HepG2 (cell line): ENCODE data around the gene TCF25. TPM values are rescaled to one million over a fixed set of nuclear protein-coding genes. Genes with fewer than 3 reads are reported as not detected.
"Not testable (repeated sequence)": the region's sequence is repeated elsewhere in the genome, so short reads cannot be mapped to it uniquely, and the experiment has no call there.

ENCODE experiments used
- ATAC-seq: fragments of 200-7000 bp; cut with Tn5 transposase; 3 replicates; pipeline ENCODE4 v1.9.1; 2020; ENCODE audit warnings: mild to moderate bottlenecking, moderate library complexity
- BruUV-seq: library from RNA; stranded (reverse); fragments of 400-500 nt; replicated peaks from 2 replicates; lab custom pipeline; 2021; lab: Mats Ljungman, UMichigan
- CTCF ChIA-PET: fragments of 300-600 bp; formaldehyde crosslinking; extraction: SDS; loops from one replicate; lab custom pipeline; 2021; ENCODE audit warnings: low total read pairs, inconsistent platforms, low intra/inter-chr PET ratio; lab: Yijun Ruan, JAX
- POLR2A ChIA-PET: fragments of 350-600 bp; sonication (Branson Sonifier 250); formaldehyde crosslinking; loops from one replicate; lab custom pipeline; 2020; ENCODE audit warnings: antibody characterized with exemption, inconsistent platforms; lab: Yijun Ruan, JAX
- DNase-seq: peaks from one replicate; pipeline ENCODE4 v3.0.0-alpha.2; 2015; ENCODE audit warnings: low spot score
- FAIRE-seq: peaks from 3 replicates; lab custom pipeline; 2011; peaks lifted over from hg19 to GRCh38; lab: Jason Lieb, UNC
- H2AFZ ChIP-seq: one replicate; pipeline ENCODE4 v1.6.1; 2011; ENCODE audit warnings: low read length, inconsistent platforms
- H3K27ac ChIP-seq: fragments of 300-600 bp; 3 replicates; pipeline ENCODE4 v1.8.0; 2011; ENCODE audit warnings: mixed run types, mild to moderate bottlenecking, mixed read lengths, low read length, inconsistent platforms; ENCODE audit not compliant: insufficient read depth; ENCODE audit errors: extremely low read length
- H3K27me3 ChIP-seq, 2 experiments: fragments of 200-600 bp in 1 of 2; 2 replicates in 1 of 2; 3 replicates in 1 of 2; pipeline versions ENCODE4 v1.6.0 to v1.8.0; 2011; ENCODE audit warnings: low read length in 2 of 2, mild to moderate bottlenecking in 2 of 2, moderate library complexity in 2 of 2, inconsistent platforms in 1 of 2; ENCODE audit not compliant: insufficient read depth in 2 of 2, control insufficient read depth in 1 of 2
- H3K36me3 ChIP-seq, 2 experiments: fragments of 200-600 bp in 1 of 2; replicated peaks in 1 of 2; 2 replicates in 1 of 2; 3 replicates in 1 of 2; pipeline versions ENCODE4 v1.5.1 to v1.8.0; 2011; ENCODE audit warnings: low read length in 2 of 2, inconsistent platforms in 1 of 2; ENCODE audit not compliant: insufficient read depth in 2 of 2, control insufficient read depth in 1 of 2
- H3K4me1 ChIP-seq: 2 replicates; pipeline ENCODE4 v1.5.1; 2012; ENCODE audit warnings: low read length, inconsistent platforms; ENCODE audit not compliant: insufficient read depth
- H3K4me2 ChIP-seq: 2 replicates; pipeline ENCODE4 v1.6.0; 2011; ENCODE audit warnings: low read depth, low read length, inconsistent platforms
- H3K4me3 ChIP-seq, 3 experiments: fragments of 200-600 bp in 1 of 3; sonication (generic), shearing (Covaris generic) in 1 of 3; replicated peaks in 1 of 3; 2 replicates each; pipeline ENCODE4 v1.5.1; 2011 to 2016; ENCODE audit warnings: low read length in 3 of 3, inconsistent platforms in 2 of 3, low read depth in 2 of 3, mild to moderate bottlenecking in 2 of 3, control low read depth in 1 of 3, mixed read lengths in 1 of 3; ENCODE audit not compliant: insufficient read depth in 1 of 3
- H3K79me2 ChIP-seq: one replicate; pipeline ENCODE4 v1.6.1; 2011; ENCODE audit warnings: low read length, inconsistent platforms; ENCODE audit not compliant: insufficient read depth
- H3K9ac ChIP-seq: 2 replicates; pipeline ENCODE4 v1.6.0; 2011; ENCODE audit warnings: mild to moderate bottlenecking, low read depth, low read length, inconsistent platforms; ENCODE audit not compliant: insufficient read depth
- H3K9me3 ChIP-seq: 2 replicates; pipeline ENCODE4 v1.5.1; 2012; ENCODE audit warnings: mild to moderate bottlenecking, low read length
- H4K20me1 ChIP-seq: 2 replicates; pipeline ENCODE4 v1.6.0; 2011; ENCODE audit warnings: inconsistent platforms, mild to moderate bottlenecking, low read length, moderate library complexity; ENCODE audit not compliant: insufficient read depth
- AGO2 ChIP-seq: fragments of 200-400 bp; formaldehyde crosslinking; optimal IDR thresholded peaks from 2 replicates; pipeline ENCODE3; 2017; ENCODE audit warnings: mild to moderate bottlenecking, low read depth, low read length, moderate library complexity
- NFE2L2 ChIP-seq: fragments of 150-350 bp; IDR thresholded peaks from 2 replicates; pipeline ENCODE4 v1.6.1; 2014; ENCODE audit warnings: low read length
- TSC22D2 ChIP-seq: sonication (generic); formaldehyde crosslinking; IDR thresholded peaks from 2 replicates; pipeline ENCODE4 v1.5.1; 2020; ENCODE audit warnings: missing genetic modification reagents, mild to moderate bottlenecking, borderline replicate concordance
- ZBTB43 ChIP-seq: sonication (generic); formaldehyde crosslinking; conservative IDR thresholded peaks from 2 replicates; pipeline ENCODE4 v1.4.0; 2020; ENCODE audit warnings: missing genetic modification reagents
- ZFP41 ChIP-seq: sonication (generic); formaldehyde crosslinking; IDR thresholded peaks from 2 replicates; pipeline ENCODE4 v1.4.0; 2020; ENCODE audit warnings: mild to moderate bottlenecking, missing genetic modification reagents, borderline replicate concordance
- ZFP90 ChIP-seq: sonication (generic); formaldehyde crosslinking; IDR thresholded peaks from 2 replicates; pipeline ENCODE4 v1.8.0; 2022; ENCODE audit warnings: missing genetic modification reagents, mild to moderate bottlenecking, inconsistent platforms, borderline replicate concordance
- ZNF549 ChIP-seq: sonication (generic); formaldehyde crosslinking; IDR thresholded peaks from 2 replicates; pipeline ENCODE4 v1.5.0; 2020; ENCODE audit warnings: missing genetic modification reagents
- ZSCAN30 ChIP-seq: sonication (generic); formaldehyde crosslinking; IDR thresholded peaks from 2 replicates; pipeline ENCODE4 v1.5.0; 2020; ENCODE audit warnings: mild to moderate bottlenecking, missing genetic modification reagents
- WGBS: methylation state at CpG from one replicate; pipeline ENCODE4 v1.1.6; 2017; ENCODE audit warnings: low lambda C conversion rate; 5-methylcytosine and 5-hydroxymethylcytosine counted together
- in situ Hi-C: cut with HindIII; loops from 2 replicates; pipeline ENCODE4 v1.10.0; 2017; ENCODE audit warnings: low pct_unique_long_range_greater_than_20kb; ENCODE audit not compliant: extremely low pct_ligation_motif_present
- intact Hi-C: fragments of 100-400 bp; cut with micrococcal nuclease; formaldehyde crosslinking; loops from one replicate; pipeline ENCODE4 v1.10.0; 2022; ENCODE audit not compliant: unreplicated experiment
- polyA plus RNA-seq, 8 experiments: library from polyadenylated mRNA; depleted of rRNA in 3 of 8; stranded (reverse) in 7 of 8; unstranded in 1 of 8; fragments of >200 nt; fragmentation: Illumina TruSeq in 4 of 8; extraction: Trizol in 4 of 8; gene quantifications; 2 replicates each; pipeline versions ENCODE4 v1.2.1 to v1.2.3, GENCODE V29; 2011 to 2016; ENCODE audit warnings: low read depth in 4 of 8, missing spikeins in 1 of 8, mixed read lengths in 1 of 8; ENCODE audit not compliant: insufficient read depth in 1 of 8
- total RNA-seq, 5 experiments: library from RNA; depleted of rRNA; stranded (reverse); fragments of >200 nt; fragmentation: Illumina TruSeq; extraction: Trizol; gene quantifications; 2 replicates each; pipeline ENCODE4 v1.2.3, GENCODE V29; 2016; ENCODE audit warnings: low read depth in 1 of 5
- TF ChIP-seq, protein P1 (sequence below): sonication (generic); formaldehyde crosslinking; IDR thresholded peaks from 2 replicates; pipeline ENCODE4 v1.8.0; 2022; ENCODE audit warnings: mild to moderate bottlenecking, missing genetic modification reagents, moderate library complexity

TCF25 gene
- total and polyA plus RNA-seq, 2 of the 13 experiments (the other 11 are each of a cell fraction or from before 2014, with no cell fraction given) = 138 to 206 TPM

- TF ChIP-seq ZFP41 (CRISPR knock-in tag) = no peak
These were observed 61.5 kb downstream of the TCF25 start (continued) for GRCh38 chr16:89934611-89935553.

GRCh38 chr16:89935620-89936019, 62.2 kb downstream of the TCF25 start:
- 94% methylated on average over 27 of the region's 27 CpGs for WGBS
- H3K27ac ChIP-seq, FAIRE-seq, DNase-seq, H2AFZ ChIP-seq, ATAC-seq, H4K20me1 ChIP-seq, H3K79me2 ChIP-seq, H3K9me3 ChIP-seq, intact Hi-C loops, CTCF ChIA-PET, H3K4me2 ChIP-seq, H3K4me3 ChIP-seq, H3K9ac ChIP-seq, in situ Hi-C loops: not testable (repeated sequence)
- H3K36me3 ChIP-seq = peaks cover 20 to 29% of the 10 kb centered on the region in 2 experiments; a peak in 4 of 5 replicates
- TSS peak; percentile 46 for BruUV-seq
- peaks cover 0 to 15% of the 10 kb centered on the region in 2 experiments; a peak in 2 of 5 replicates for H3K27me3 ChIP-seq
- peaks cover 25% of the 10 kb centered on the region for H3K4me1 ChIP-seq
- POLR2A ChIA-PET = interaction anchor here (1.3 to 9.0 kb wide), 2 partner anchors 13 to 17 kb away, joined by 3 to 86 read pairs; partner anchors contain the start of genes MC1R and TUBB3

GRCh38 chr16:89936034-89936433, 62.6 kb downstream of the TCF25 start:
- Histone ChIP-seq H3K27me3 (peaks cover 0 to 18% of the 10 kb centered on the region in 2 experiments; a peak in 2 of 5 replicates), H3K9me3 (no peaks in the 10 kb centered on the region), H3K79me2 (no peaks in the 10 kb centered on the region), H2AFZ (no peak overlapping the region), H3K27ac (no peak overlapping the region), H3K9ac (no peak overlapping the region), H3K36me3 (peaks cover 20 to 29% of the 10 kb centered on the region in 2 experiments; a peak in 4 of 5 replicates), H3K4me2 (no peak overlapping the region), H3K4me1 (peaks cover 25% of the 10 kb centered on the region), H4K20me1 (peaks cover 6% of the 10 kb centered on the region; the same call in 1 of the 2 replicates), H3K4me3 (no peak overlapping the region)
- no peak for ATAC-seq
- CTCF ChIA-PET = no interaction called here
- no peak for FAIRE-seq
- intact Hi-C loops = no loop called here
- no peak for DNase-seq
- TF ChIP-seq AGO2 (no peak), TSC22D2 (no peak), ZFP90 (no peak), ZBTB43 (CRISPR knock-in tag) (no peak), ZSCAN30 (CRISPR knock-in tag) (no peak), NFE2L2 (no peak), ZNF549 (CRISPR knock-in tag) (no peak)
- TF ChIP-seq, protein P1, sequence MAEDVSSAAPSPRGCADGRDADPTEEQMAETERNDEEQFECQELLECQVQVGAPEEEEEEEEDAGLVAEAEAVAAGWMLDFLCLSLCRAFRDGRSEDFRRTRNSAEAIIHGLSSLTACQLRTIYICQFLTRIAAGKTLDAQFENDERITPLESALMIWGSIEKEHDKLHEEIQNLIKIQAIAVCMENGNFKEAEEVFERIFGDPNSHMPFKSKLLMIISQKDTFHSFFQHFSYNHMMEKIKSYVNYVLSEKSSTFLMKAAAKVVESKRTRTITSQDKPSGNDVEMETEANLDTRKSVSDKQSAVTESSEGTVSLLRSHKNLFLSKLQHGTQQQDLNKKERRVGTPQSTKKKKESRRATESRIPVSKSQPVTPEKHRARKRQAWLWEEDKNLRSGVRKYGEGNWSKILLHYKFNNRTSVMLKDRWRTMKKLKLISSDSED (CRISPR knock-in tag) = no peak
- POLR2A ChIA-PET = interaction anchor here (1.3 to 9.0 kb wide), 2 partner anchors 13 to 17 kb away, joined by 3 to 86 read pairs; partner anchors contain the start of genes MC1R and TUBB3
- 92% methylated on average over 13 of the region's 13 CpGs for WGBS
- in situ Hi-C loops = no loop called here
- no TSS peak for BruUV-seq
